NCI-H1105 treated with DMSO at 0.1 percent for 48 hours (cell line): ENCODE data around the gene OR13J1.

ENCODE experiments used
- DNase-seq: peaks from one replicate; lab custom pipeline; 2025; lab: John Stamatoyannopoulos, UW

The OR13J1 gene

DNA sequence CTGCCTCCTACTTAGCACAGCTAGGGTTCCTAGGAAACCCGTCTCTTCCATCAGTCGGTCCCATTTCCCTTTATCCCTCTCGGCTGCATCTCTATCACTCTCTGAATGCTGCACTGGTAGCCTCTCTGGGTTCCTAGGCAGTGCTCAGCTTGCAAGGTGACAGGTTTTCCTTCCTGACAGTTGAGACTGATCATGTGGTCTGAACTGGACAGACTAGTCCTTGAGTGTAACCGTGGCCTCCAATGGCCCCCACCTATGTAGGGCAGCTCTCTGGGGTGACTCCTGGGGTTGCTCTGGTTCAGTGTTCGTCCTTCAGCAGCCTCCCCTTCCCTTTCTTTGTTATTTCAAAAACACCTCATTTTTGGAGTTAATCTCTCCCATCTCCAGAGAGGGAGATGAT lies 37.4 kb downstream of the OR13J1 start:
- DNase-seq: no peak

DNA sequence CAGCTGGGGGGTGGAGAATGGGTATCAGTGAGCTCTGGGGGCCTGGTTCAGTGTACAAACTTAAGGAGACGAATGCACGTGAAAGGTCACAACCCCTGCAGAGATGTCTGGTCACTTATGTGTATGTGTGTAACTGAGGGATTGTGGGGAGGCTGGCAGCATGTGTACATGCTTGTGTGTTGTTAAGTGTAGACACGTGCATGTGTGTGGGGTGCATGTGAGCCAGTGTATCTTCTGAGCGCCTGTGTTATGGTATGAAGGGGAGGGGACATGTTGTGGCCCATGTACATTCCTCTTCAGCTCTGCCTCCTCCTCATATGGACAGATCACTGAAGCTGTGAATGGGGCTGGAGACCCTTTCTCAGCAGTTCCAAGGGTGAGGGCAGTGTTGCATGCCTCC lies 39.2 kb downstream of the OR13J1 start:
- no peak for DNase-seq

DNA sequence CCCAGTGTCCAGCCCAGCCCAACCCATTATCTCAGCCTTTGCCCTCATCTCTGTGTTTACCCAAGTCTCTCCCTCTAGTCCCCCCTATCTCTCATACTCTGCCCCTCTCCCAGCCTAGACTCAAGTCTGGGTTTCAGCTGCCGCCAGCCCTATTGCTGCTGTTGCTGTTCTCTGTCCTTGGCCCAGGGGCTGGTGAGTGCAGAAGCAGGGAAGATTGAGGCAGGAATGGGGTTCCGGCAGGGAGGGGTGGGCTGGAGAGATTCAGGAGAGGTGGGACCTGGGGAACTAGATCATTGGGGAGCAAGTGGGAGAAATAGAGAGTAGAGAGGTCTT lies 40.5 kb downstream of the OR13J1 start:
- no peak for DNase-seq

DNA sequence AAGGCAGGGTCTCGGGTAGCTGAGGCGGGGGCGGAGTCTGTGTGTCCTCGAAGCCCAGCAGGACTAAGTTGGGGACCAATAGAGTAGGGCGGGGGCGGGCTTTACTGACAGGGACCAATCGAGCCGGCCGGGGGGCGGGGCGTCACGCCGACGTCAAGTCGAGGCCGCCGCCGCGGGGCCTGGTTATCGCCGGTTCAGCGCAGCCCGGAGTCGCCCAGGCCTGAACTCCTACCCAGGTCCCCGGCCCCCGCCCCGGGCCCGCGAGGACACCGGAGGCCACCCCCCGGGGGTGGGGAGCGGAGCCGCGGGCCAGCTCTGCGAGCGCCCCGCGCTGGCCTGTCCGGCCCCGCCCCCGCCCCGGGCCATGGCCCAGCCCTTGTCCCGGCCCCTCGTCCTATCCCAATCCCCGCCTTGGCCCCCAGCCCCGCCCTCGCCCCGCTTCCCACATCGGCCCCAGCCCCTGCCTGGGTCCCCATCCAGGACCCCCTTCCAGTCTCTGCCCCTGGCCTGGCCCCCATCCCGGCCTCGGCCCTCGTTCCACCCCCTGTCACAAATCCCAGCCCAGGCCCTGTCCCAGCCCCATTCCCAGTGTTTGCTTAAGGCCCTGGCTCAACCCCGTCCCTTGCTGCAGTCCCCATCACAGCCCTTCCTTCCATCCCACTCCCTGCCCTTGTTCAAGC lies 41.0 kb downstream of the OR13J1 start, which contains the start of gene TMEM8B:
Gene TMEM8B (plus strand): TSS at position 145 of the 680 bp plus-strand sequence. CDS start 220 bp downstream, at position 365.
- peak; percentile 84 for DNase-seq

DNA sequence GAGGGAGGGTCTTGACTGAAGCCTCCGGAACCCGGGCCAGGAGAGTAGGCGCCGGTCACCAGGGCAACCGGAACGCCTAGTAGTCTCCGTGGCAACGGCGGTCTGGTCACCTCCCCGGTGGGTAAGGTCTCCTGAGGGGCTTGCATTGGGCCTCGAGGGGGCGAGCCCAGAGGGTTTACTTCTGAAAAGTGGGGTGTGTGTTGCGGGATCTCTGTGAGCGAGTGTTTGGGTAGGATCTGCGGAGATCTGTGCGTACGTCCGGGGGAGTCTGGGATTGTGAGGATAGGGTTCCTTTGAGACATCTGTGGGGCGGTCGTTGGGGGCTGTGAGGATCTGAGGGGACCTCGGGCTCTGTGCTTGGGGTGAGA lies 41.5 kb downstream of the OR13J1 start, which contains the start of gene FAM221B:
Gene FAM221B (minus strand): TSS at position 17 of the 368 bp plus-strand sequence. CDS start 2,571 bp downstream, outside the sequence.
- DNase-seq: peak; percentile 48

DNA sequence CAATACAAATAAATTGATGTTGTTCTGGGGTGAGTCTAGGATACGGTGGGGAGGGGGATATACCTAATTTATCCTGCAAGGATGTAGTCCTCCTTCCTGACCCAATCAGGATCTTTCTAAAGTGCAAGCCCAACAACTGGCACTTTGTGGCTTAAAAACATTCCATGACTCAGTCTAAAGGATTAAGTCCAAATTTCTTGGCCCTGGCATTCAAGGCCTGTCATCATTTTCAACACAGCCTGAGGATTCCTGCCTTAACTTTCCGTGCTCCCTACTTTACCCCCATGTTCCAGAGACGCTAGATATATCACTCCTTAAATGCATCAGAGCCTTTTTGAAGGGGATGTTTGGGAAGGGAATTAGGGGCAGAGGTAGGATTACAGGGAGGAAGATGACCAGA lies 42.7 kb downstream of the OR13J1 start:
- DNase-seq: no peak

DNA sequence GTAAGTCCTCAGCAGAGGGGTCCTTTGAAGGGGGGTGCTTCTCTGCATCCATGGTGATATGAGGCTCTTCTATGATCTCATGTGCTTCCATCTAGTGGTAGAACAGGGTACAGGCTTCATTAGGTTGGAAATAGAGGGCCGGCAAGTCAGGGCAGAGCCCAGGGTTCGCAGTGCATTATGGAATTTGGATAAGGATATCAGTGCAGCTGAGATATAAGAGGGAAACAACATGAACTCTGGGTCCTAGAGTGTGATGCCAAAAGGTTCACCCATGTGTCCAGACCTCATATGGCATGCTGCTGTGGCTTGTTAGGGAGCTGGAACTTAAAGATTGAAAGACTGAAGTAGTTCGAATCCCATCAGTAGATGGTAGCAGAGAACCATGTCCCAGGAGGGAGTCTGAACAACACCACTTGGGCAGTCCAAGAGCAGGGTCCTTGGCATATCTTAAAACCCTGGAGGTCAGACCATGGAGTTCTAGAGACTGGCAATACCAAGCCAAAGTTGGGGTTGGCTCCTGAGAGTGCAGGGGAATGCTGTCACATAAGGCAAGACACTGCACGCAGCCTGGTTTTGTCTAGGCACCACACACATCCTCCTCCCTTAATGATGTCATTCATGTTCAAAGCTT lies 44.0 kb downstream of the OR13J1 start:
- DNase-seq: peak; percentile 69

DNA sequence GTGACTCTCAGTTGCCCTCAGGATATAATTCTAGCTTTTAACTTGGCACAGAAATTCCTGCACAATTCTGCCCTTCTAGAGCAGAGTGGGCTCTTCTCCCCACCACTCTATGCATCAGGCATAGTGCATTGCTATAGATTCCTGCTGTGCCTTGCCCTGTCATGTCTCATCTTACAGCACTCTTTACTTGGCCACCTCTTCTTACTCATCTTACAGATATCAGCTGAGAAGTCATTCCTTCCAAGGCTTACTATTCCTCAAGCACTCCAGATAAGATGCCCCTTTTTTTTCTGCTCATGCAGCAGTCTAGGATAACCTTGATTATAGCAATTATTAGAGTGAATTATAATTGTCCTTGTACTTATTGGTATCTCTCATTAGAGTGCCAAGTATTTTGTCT lies 47.3 kb downstream of the OR13J1 start:
- DNase-seq: no peak

DNA sequence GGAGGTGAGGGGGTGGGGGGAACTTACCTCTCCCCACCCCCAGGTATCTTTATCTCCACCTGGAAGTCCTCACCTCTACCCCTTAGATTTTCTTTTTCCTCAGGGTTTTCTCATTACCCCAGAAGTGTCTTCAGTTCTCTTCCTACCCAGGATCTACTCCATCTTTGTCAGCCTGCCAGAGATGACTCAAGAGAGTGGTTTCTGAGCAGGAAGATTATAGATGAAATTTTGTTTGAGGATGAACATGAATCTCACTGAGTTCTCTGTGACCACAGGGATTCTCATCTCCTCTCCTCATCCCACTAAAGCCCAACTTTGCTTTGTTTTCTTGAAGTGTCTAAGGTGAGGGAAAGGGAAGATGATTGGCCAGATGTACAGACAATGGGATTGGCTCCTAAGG lies 50.1 kb downstream of the OR13J1 start:
- DNase-seq: no peak
